Measurements from ENCODE around the gene EDN1.

Gene EDN1

DNA sequence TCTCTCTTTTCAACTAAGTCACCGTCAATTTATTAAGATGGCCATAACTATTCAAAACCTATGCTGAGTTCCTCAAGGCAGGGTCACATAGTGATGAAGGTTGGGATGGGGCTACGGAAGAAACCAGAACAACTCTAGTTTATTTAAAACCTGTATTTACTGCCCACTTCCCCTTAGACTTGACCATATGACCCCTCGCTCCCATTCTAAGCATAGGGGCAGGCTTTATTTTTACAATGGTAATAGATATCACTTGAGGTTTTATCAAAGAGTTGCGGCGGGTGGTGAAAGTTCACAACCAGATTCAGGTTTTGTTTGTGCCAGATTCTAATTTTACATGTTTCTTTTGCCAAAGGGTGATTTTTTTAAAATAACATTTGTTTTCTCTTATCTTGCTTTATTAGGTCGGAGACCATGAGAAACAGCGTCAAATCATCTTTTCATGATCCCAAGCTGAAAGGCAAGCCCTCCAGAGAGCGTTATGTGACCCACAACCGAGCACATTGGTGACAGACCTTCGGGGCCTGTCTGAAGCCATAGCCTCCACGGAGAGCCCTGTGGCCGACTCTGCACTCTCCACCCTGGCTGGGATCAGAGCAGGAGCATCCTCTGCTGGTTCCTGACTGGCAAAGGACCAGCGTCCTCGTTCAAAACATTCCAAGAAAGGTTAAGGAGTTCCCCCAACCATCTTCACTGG lies 5.5 kb downstream of the EDN1 start:
- H3K4me1 Mint-ChIP-seq (ENCODE audit: low read depth): peaks cover 3% of the 10 kb centered on the region
- H3K27me3 Mint-ChIP-seq: peaks cover 31% of the 10 kb centered on the region
- no peaks in the 10 kb centered on the region for H3K36me3 Mint-ChIP-seq (ENCODE audit: low read depth)
- no peak overlapping the region for H3K27ac Mint-ChIP-seq
- no peak for DNase-seq
- no peaks in the 10 kb centered on the region for H3K9me3 Mint-ChIP-seq
- H3K4me3 Mint-ChIP-seq: no peak overlapping the region

DNA sequence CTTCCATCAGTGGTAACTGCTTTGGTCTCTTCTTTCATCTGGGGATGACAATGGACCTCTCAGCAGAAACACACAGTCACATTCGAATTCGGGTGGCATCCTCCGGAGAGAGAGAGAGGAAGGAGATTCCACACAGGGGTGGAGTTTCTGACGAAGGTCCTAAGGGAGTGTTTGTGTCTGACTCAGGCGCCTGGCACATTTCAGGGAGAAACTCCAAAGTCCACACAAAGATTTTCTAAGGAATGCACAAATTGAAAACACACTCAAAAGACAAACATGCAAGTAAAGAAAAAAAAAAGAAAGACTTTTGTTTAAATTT lies 6.1 kb downstream of the EDN1 start:
- no peak for DNase-seq
- Mint-ChIP-seq H3K27me3 (peaks cover 30% of the 10 kb centered on the region), H3K4me3 (no peak overlapping the region), H3K36me3 (ENCODE audit: low read depth) (no peaks in the 10 kb centered on the region), H3K4me1 (ENCODE audit: low read depth) (peaks cover 2% of the 10 kb centered on the region), H3K9me3 (no peaks in the 10 kb centered on the region), H3K27ac (no peak overlapping the region)

DNA sequence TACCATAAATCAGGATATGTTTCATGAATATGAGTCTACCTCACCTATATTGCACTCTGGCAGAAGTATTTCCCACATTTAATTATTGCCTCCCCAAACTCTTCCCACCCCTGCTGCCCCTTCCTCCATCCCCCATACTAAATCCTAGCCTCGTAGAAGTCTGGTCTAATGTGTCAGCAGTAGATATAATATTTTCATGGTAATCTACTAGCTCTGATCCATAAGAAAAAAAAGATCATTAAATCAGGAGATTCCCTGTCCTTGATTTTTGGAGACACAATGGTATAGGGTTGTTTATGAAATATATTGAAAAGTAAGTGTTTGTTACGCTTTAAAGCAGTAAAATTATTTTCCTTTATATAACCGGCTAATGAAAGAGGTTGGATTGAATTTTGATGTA lies 6.4 kb downstream of the EDN1 start:
- DNase-seq: no peak
- Mint-ChIP-seq H3K4me3 (no peak overlapping the region), H3K4me1 (ENCODE audit: low read depth) (no peaks in the 10 kb centered on the region), H3K36me3 (ENCODE audit: low read depth) (no peaks in the 10 kb centered on the region), H3K27ac (no peak overlapping the region), H3K9me3 (no peaks in the 10 kb centered on the region), H3K27me3 (peaks cover 26% of the 10 kb centered on the region)

DNA sequence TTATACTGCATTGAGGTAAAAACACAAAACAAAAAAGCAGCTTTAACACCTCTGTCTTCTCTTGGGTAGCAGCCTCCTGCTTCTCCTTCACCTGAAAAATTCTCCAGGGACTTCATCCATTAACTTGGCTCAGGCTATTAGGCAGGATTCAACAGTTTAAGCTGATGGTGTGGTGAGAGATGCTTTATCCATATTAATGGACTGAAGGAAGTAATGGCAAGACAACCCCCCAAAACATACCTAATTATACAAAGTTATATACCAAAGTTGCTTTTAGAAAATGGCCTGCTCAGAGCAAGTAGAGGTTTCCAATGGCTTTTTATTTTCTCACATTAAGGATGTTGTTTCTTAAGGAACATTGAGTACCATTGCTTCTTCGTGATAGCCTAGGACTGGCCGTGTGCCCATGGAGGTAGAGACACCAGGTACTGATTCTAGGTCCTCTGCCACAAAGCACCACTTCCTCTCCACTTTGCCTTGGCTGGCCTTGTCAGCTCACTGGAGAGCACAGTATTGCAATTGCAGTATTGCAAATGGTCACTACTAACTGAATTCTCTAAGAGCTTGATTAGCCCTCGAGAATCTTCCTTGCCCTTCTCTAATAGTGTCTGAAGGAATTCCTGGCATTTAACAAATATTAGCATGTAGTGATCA lies 7.3 kb downstream of the EDN1 start:
- Mint-ChIP-seq H3K36me3 (ENCODE audit: low read depth) (no peaks in the 10 kb centered on the region), H3K4me1 (ENCODE audit: low read depth) (no peaks in the 10 kb centered on the region), H3K27ac (no peak overlapping the region), H3K27me3 (peaks cover 24% of the 10 kb centered on the region), H3K9me3 (no peaks in the 10 kb centered on the region), H3K4me3 (no peak overlapping the region)
- DNase-seq: no peak

DNA sequence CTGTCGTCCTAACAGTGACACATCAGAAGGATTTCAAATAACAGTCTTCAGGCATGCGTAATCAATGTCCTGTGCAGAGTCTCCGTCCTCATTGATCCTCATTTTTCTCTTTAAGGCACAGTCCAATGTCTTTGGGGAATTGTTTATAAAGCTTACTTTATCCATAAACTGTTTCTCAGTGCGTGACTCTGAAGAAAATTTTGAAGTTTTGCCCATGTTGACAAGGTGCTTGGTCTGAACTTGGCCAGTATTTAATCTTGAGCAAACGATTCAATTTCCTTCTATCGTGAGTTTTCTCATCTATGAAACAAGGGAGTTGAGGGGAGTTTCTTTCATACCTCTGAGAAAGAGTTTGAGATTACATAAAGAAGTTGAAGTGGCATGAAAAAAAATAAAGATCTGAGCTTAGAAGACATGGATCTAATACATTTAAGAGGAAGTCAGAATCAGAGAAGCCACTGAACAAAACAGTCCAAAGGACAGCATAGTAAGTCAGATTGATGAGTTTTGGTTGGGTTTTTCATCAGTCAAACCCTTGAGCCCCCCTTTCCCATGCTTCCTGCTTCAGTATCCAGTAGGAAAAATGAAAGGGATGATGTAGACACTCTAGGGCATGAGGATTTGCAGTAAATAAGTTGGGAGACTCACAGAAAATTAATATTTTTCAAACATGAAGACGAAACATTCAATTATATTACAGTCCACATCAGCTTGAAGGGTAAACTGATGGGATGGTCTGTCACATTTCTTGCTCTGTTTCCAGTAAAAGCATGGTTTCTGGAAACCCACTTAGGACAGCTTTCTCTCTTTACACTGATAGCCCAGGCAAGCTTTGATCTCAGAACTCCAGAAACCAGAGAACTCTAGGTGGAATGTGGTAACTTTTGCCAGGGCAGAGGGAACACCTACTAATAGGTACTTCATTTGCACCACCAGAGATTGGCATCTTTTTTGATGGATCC lies 8.1 kb downstream of the EDN1 start:
- no peak overlapping the region for H3K27ac Mint-ChIP-seq
- no peak for DNase-seq
- no peaks in the 10 kb centered on the region for H3K36me3 Mint-ChIP-seq (ENCODE audit: low read depth)

DNA sequence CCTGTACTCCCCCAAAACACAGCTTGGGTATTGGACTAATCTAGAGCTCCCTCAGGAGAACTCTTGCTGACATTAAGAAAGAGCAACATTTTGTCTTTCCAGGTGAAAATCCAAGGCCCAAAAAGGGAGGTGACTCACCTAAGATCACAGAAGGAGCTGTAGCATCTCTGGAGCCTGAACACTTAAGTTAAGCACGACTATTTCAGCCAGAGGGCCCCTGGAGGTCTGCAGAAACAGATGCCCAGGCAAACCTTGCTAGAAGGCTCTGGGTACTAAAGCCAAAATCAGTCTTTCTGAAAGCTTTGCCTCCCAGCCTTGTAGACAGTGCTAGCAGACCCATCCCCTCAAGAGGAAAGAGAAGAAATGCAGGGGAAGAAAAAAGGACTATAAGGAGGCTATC lies 8.8 kb downstream of the EDN1 start:
- Mint-ChIP-seq H3K36me3 (ENCODE audit: low read depth) (no peaks in the 10 kb centered on the region), H3K4me3 (no peak overlapping the region), H3K9me3 (no peaks in the 10 kb centered on the region), H3K27me3 (peaks cover 11% of the 10 kb centered on the region), H3K4me1 (ENCODE audit: low read depth) (no peaks in the 10 kb centered on the region), H3K27ac (no peak overlapping the region)
- DNase-seq: no peak

More for the DNA sequence above, 8.1 kb downstream of the EDN1 start:
- H3K9me3 Mint-ChIP-seq: no peaks in the 10 kb centered on the region
- H3K4me1 Mint-ChIP-seq (ENCODE audit: low read depth): no peaks in the 10 kb centered on the region
- H3K4me3 Mint-ChIP-seq: no peak overlapping the region
- peaks cover 16% of the 10 kb centered on the region for H3K27me3 Mint-ChIP-seq

DNA sequence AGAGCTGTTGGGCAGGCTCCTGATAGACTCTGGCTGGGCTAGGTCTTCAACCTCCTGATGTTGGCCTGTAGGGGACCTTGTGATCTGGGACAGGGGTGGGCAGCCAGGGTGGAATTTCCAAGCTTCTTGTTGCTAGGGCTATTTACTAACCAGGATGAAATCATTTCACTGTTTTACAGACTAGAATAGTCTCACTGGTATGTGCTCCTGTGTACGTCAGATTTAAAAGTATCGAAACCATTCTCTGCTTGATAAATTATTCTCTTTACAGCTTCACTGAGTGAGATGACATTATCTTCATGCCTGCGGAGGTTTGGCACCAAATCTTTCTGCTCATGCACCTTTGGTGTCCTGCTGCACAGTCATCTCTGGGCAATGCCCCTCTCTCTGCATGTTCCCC lies 10.9 kb downstream of the EDN1 start:
- no peak overlapping the region for H3K4me3 Mint-ChIP-seq
- no peak for DNase-seq
- H3K9me3 Mint-ChIP-seq: no peaks in the 10 kb centered on the region
- no peaks in the 10 kb centered on the region for H3K36me3 Mint-ChIP-seq (ENCODE audit: low read depth)
- H3K27ac Mint-ChIP-seq: no peak overlapping the region
- H3K4me1 Mint-ChIP-seq (ENCODE audit: low read depth): no peaks in the 10 kb centered on the region
- peaks cover 16% of the 10 kb centered on the region for H3K27me3 Mint-ChIP-seq

DNA sequence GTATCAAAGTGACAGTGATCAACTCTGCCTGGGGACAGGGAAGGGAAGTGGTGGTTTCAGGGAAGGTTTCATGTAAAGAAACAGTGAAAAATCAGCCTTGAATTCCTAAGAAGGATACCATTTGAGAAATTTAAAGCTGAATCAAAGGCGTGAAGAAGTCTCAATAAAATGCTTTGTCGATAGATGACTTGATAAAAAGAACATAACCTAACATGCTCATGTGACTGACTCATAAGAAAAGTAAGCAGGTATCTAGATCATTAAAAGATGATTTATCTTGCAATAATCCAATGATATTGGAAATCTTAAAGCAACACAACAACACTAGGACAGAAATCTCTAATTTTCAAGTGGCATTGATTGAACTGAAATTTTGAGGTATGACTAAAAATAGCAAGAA lies 14.3 kb downstream of the EDN1 start:
- H3K27me3 Mint-ChIP-seq: peaks cover 18% of the 10 kb centered on the region
- H3K4me1 Mint-ChIP-seq (ENCODE audit: low read depth): no peaks in the 10 kb centered on the region
- H3K9me3 Mint-ChIP-seq: no peaks in the 10 kb centered on the region
- DNase-seq: no peak
- H3K4me3 Mint-ChIP-seq: no peak overlapping the region
- no peaks in the 10 kb centered on the region for H3K36me3 Mint-ChIP-seq (ENCODE audit: low read depth)
- H3K27ac Mint-ChIP-seq: no peak overlapping the region

DNA sequence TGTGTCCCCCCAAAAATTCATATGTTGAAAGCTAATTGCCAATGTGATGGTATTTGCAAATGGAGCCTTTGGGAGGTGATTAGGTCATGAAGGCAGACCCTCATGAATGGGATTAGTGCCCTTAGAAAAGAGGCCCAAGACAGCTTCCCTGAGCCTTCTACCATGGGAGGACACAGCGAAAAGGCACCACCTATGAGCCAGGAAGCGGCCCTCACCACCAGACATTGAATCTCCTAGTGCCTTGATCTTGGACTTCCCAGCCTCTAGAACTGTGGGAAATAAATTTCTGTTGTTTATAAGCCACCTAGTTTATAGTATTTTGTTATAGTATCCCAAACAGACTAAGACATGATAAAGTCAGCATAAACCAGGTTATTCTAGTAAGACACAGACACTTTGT lies 18.9 kb downstream of the EDN1 start:
- peaks cover 13% of the 10 kb centered on the region for H3K27me3 Mint-ChIP-seq
- H3K27ac Mint-ChIP-seq: no peak overlapping the region
- no peaks in the 10 kb centered on the region for H3K36me3 Mint-ChIP-seq (ENCODE audit: low read depth)
- no peaks in the 10 kb centered on the region for H3K4me1 Mint-ChIP-seq (ENCODE audit: low read depth)
- DNase-seq: no peak
- H3K9me3 Mint-ChIP-seq: no peaks in the 10 kb centered on the region
- no peak overlapping the region for H3K4me3 Mint-ChIP-seq

DNA sequence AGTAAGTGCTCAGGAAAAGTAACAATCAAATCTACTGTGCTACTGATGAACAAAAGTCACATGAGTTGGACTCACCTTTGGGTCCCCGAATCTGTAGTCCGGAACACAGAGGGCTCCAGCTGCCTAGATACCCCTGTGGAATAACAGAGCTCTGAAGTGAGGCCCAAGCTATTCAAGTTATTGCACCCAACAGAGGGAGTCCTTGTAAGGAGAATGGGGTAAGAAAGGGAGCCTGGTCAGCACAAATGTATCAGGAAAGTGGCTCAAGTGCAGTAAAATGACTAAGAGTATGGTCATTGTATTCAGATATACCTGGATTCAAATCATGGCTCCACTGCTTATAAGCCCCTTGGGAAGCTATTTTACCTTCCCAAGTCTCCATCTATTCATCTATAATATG lies 20.9 kb downstream of the EDN1 start:
- H3K4me3 Mint-ChIP-seq: no peak overlapping the region
- peaks cover 6% of the 10 kb centered on the region for H3K27me3 Mint-ChIP-seq
- no peaks in the 10 kb centered on the region for H3K9me3 Mint-ChIP-seq
- no peaks in the 10 kb centered on the region for H3K36me3 Mint-ChIP-seq (ENCODE audit: low read depth)
- no peak for DNase-seq
- H3K4me1 Mint-ChIP-seq (ENCODE audit: low read depth): no peaks in the 10 kb centered on the region
- no peak overlapping the region for H3K27ac Mint-ChIP-seq

DNA sequence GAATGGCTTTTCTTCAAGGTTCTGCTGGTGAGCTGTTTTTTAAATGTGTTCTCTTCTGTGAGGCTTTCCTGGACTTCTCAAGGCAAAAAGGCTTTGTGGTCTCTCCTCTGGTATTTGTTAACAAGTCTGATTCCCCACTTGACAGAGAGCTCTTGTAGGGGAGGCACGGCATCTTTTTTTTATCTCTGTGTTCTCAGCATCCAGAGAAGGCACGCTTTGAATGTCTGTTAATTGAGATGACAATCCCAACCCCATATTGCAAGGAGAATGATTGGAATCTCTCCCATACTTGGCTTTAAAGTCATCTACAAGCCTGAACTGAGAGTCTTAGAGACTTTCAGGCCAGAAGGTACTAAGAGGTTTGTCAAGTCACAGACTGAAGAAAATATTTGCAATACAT lies 22.6 kb downstream of the EDN1 start:
- H3K4me1 Mint-ChIP-seq (ENCODE audit: low read depth): no peaks in the 10 kb centered on the region
- no peak overlapping the region for H3K27ac Mint-ChIP-seq
- H3K9me3 Mint-ChIP-seq: no peaks in the 10 kb centered on the region
- no peak for DNase-seq
- H3K4me3 Mint-ChIP-seq: no peak overlapping the region
- H3K36me3 Mint-ChIP-seq (ENCODE audit: low read depth): no peaks in the 10 kb centered on the region
- H3K27me3 Mint-ChIP-seq: peaks cover 14% of the 10 kb centered on the region

DNA sequence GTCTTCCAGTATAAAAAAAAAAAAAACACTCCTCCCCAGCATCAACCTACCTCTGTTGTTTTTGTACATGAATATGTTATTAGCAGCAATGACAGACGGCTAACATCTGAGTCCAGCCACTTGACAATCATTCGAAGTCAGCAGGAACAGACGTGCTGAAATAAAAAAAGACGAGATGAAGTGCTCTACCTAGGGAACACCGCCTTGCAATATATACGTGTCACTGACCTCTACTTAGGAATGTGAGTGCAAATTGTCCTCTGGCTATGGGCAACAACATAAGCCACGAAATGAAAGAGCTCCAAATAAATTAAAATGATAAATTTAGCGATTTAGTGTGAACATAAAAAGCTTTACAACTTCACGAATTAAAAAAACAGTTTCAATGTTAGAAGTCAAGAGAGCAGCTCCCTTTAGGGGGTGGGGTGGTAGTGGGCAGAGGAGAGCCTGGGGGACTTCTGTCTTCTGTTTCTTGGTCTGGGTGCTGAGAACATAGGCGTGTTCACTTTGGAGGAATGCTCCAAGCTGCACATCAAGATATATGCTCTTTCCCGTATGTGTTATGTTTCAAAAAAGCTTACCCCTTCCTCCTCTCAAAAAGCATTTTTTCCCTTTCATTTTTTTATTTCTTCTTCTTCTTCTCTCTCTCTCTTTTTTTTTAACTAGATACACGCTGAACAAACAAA lies 23.3 kb downstream of the EDN1 start:
- H3K27me3 Mint-ChIP-seq: peaks cover 11% of the 10 kb centered on the region
- DNase-seq: no peak
- no peak overlapping the region for H3K4me3 Mint-ChIP-seq
- no peak overlapping the region for H3K27ac Mint-ChIP-seq
- no peaks in the 10 kb centered on the region for H3K4me1 Mint-ChIP-seq (ENCODE audit: low read depth)
- no peaks in the 10 kb centered on the region for H3K36me3 Mint-ChIP-seq (ENCODE audit: low read depth)
- peaks cover 3% of the 10 kb centered on the region for H3K9me3 Mint-ChIP-seq

DNA sequence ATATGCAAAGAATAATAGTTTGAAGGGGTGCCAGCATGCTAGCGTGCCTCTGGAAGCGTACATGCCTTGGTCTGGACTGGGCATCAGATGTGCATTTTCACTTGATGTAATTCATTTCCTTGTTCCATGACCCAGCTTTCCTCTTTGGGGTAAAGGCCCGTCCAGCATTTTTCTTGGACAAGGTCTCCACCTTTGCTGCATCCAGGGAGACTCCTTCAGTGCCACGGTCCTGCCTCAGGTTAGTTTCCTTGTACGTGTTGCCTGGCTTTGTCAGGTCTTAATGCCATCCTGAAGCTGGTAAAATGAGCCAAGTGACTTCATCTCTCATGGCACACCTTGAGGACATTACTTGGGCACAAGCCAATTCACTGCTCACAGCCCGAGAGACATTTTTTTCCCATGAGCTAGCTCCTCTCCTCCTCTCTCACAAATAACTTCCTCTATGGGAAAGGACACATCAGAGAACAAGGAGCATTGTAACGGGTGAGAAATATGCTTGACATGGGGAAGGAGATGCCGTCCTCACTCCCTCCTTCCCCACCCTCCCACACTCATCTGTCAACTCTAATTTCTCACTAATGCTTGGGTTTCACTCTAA lies 23.9 kb downstream of the EDN1 start:
- H3K9me3 Mint-ChIP-seq: peaks cover 3% of the 10 kb centered on the region
- no peaks in the 10 kb centered on the region for H3K36me3 Mint-ChIP-seq (ENCODE audit: low read depth)
- no peaks in the 10 kb centered on the region for H3K4me1 Mint-ChIP-seq (ENCODE audit: low read depth)
- H3K27ac Mint-ChIP-seq: no peak overlapping the region
- no peak for DNase-seq
- no peak overlapping the region for H3K4me3 Mint-ChIP-seq
- peaks cover 17% of the 10 kb centered on the region for H3K27me3 Mint-ChIP-seq

DNA sequence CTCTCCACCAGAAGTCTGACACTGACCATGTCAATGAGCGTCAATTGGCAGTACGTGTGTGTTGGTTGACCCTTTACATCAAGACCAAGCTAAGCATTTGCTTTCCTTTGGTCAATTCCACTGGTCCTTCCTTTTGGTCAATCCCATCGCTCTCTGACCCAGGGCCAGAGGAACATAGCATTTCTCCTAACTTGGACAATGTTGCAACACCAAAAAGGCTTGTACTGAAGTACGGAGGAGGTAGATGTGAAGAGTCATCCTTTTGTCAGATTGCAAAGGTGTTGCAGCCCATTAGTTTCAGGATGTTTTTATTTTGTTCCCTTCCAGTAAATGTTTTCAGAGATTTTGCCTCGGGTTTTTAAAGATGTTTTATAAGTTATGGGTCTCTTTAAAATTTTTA lies 24.6 kb downstream of the EDN1 start:
- Mint-ChIP-seq H3K36me3 (ENCODE audit: low read depth) (no peaks in the 10 kb centered on the region), H3K4me3 (no peak overlapping the region), H3K9me3 (peaks cover 3% of the 10 kb centered on the region), H3K27ac (no peak overlapping the region), H3K27me3 (peaks cover 19% of the 10 kb centered on the region), H3K4me1 (ENCODE audit: low read depth) (no peaks in the 10 kb centered on the region)
- no peak for DNase-seq
